HG02623 (cell line): ENCODE data around the gene FAM174C.
"Not testable (repeated sequence)": the region's sequence is repeated elsewhere in the genome, so short reads cannot be mapped to it uniquely, and the experiment has no call there.

ENCODE experiments used
- ATAC-seq: cut with Tn5 transposase; IDR thresholded peaks from one replicate; pipeline ENCODE4 v1.9.1; 2021; ENCODE audit warnings: moderate library complexity; ENCODE audit not compliant: unreplicated experiment

The FAM174C gene

DNA sequence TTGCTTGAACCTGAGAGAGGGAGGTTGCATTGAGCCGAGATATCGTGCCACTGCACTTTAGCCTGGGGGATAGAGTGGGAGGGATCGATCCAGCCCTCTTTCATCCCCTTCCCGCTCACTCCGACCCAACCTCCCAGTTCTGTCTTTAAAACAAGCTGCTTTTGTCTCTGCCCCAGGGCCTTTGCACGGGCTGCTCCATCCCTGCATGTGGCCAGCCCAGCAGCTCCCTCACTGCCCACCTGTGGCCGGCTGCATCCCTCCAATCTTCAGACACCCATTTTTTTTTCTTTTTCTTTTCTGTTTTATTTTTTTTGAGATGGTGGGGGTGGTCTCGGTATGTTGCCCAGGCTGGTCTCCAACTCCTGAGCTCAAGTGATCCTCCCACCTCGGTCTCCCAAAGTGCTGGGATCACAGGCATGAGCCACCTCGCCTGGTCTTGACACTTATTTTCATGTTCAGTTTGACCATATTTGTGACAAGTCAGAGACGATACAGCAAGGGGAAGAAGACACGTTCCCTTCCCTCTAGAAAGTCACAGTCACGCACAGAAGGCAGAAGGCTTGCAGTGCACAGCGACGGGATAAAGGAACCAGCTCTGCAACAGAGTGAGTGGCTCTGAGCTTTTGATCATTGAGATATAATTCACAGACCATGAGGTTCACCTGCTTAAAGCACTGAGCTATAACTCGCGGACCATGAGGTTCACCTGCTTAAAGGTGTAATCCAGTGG, 42.1 kb downstream of the FAM174C start:
- no peak for ATAC-seq

DNA sequence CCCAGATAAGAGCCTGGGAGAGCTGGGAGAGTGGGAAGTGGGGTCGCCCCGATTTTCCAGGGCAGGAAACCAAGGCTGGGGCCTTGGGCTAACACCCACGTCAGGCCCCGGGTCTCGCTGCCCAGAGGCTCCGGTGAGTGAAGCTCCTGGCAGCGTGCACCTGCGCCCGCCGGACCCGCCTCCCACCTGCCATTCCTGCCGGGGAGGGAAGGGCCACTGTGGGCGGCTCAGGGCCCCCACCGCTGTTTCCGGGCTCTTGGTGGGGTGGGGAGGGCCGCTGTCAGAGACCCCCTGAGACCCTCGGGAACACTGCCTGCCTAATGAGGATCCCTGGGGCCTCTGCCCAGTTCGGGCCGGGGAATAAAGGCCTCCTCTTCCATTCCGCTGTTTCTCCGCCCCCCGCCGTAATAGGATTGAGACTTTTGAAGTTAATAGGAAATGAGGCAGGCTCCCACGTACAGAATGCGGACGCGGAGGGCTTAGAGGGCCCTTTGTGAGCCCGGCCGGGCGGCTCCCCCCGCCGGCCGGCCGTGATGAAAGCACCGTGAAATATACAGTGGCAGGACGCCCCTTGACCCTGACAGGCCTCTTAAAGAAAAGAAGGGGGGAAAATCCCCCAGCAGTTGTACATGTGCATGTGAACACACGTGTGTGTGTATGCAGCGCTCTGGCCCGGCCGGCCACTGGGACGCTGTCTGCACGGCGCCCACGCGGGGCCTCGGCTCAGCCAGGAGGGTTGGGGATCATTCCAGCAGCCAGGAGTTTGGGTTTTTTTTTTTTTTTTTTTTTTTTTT, 43.5 kb downstream of the FAM174C start:
- no peak for ATAC-seq

DNA sequence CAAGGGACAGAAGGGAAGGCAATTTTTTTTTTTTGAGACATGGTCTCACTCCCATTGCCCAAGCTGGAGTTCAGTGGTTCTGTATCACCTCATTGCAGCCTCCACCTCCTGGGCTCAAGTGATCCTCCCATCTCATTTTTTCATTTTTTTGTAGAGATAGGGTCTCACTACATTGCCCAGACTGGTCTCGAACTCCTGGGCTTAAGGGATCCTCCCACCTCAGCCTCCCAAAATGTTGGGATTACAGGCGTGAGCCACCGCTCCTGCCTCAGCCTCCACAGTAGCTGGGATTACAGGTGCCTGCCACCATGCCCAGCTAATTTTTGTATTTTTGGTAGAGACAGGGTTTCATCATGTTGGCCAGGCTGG, 44.9 kb downstream of the FAM174C start:
- not testable (repeated sequence) for ATAC-seq

DNA sequence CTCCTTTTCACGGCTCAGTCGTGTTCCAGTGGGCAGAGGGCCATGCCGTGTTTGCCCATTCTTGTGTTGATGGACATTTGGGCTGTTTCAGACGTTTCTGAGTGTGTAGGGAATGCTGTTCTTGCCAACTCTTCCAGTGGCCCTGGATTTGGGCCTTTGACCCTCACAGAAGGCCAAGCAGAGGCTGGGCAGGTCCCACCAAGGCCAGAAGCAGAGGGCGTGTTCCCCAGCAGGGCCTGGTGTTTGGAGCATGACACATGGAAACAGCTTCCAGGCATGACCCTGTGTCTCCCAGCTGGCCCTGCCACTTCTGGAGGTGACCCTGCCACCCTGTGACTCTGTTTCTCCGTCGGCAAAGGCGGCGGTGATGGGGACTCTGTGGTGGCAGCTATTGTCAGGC, 46.2 kb downstream of the FAM174C start:
- no peak for ATAC-seq

DNA sequence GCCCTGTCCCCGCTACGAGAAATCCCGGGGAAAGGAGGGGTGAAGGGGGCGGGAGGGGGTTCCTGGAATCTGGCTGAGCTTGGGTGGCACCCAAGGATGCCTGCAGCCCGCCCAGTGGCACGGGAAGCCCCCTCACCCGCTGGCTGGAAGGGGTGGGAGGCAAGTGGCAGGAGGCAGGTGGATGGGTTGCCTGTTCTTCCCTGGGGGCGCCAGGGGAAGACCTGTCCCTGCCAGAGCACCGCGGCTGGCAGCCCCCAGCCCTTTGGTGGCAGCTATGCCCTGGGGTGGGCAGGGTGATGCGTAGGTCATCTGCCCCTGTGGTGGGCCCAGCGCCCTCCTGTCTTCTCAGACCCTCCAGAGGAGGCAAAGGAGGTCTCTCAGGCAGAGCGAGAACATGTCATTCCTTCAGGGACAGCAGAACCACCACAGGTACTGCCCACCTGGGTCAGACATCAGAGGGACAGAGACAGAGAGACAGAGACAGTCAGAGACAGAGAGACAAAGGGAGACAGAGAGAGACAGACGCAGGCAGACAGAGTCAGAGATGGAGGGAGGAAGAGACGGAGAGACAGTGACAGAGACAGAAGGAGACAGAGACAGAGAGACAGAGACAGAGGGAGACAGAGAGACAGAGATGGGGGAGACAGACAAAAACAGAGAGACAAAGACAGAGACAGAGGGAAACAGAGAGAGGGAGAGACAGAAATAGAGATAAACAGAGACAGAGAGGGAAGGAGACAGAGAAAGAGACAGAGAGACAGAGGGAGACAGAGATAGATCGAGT, 47.1 kb downstream of the FAM174C start:
- ATAC-seq: no peak

DNA sequence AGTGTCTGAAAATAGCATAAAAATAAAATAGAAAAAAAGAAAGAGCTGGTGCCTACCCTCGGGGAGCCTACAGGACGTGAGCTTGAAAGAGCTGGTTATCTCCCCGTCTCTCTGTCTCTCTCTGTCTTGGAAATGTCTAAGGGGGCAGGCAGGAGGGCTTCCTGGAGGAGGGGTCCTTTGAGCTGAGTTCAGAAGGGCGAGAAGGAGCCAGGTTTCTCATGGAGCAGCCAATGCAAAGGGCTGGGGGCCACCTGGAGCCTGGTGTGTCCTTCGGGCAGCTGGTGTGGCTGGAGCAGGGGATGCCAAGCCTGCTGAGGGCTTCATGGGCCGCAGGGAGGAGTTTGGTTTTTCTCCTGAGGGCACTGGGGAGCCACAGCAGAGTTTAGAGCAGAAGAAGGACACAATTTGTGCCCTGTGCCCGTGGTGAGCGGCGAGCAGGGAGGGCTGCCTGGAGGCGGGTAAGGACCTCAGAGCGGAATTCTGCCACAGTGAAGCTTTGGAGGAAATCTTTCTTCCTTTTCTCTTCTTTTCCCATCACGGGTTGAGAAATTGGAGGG, 49.0 kb downstream of the FAM174C start:
- no peak for ATAC-seq

DNA sequence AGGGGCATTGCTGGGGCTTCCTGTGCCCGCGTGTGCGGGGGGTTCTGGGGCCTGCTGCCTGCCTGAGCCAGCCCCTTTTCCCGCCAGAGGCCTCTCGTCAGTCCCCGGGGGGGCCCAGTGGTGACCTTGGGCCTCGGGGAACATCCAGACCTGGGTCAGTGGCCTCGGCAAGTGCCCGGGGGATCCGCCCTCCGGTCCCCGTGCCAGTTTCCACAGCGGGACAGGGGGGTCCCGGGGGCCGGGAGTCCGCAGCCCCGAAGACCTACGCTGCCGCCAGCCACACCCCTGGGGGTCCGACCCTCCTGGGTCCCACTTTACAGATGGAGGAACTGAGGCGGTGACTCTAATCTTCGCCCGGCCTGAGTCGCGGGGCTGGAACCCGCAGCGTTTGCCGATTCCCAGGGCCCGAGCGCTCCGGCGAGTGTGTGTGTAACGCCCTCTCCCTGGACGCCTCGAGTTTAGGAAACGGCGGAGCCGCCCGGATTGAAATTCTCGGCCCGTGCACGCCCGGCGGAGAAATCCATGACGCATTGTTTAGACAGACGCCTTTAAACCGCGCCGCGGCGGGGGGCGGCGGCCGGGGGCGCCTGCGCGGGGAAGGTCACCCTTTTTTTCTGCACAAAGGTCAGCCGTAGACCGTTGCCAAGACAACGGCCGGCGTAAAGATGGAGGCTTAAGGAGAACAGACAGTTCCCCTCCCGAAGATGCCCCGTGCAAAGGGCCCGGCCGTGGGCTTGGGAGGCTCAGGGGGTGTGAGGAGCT, 49.7 kb downstream of the FAM174C start:
- no peak for ATAC-seq

DNA sequence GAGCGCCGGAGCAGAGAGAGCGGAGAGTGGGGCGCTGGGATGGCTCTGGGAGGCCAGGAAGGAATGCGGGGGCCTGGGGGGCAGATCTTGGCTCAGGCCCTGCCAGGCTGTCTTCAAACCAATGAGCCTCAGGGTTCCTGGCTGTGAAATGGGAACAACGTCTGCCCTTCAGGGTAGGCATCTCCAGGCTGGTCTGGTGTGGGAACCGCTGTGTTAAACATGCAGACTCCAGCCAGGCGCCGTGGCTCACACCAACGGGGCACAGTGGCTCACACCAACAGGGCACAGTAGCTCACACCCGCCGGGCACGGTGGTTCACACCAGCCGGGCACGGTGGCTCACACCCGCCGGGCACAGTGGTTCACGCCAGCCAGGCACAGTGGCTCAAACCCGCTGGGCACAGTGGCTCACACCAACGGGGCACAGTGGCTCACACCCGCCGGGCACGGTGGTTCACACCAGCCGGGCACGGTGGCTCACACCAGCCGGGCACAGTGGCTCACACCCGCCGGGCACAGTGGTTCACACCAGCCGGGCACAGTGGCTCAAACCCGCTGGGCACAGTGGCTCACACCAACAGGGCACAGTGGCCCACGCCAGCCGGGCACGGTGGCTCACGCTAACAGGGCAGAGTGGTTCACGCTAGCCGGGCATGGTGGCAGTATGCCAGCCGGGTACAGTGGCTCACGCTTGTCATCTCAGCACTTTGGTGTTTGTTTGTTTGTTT, 50.4 kb downstream of the FAM174C start:
- no peak for ATAC-seq

DNA sequence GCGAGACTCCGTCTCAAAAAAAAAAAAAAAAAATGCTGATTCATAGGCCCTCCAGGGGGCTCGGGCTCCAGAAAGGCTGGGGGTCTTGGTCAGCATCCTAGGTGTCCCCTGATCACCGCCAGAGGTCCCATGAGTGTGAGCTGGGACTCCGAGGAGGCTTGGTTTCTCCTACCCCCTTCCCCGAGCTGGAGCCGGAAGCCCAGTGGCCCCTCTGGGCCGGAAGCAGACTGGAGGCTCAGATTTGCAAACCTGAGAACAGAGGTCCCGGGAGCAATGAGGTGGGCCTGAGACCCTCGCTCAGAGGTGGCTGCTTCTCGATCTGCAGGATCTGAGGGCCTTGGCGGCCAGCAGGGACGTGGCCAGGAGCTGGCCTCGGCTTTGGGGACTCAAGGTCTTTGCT, 51.8 kb downstream of the FAM174C start:
- no peak for ATAC-seq
